Keratinocyte (primary cell): ENCODE measurements around the gene RBFOX1.

Experiments
- CTCF ChIP-seq, 3 experiments: IDR thresholded peaks in 1 of 3; conservative IDR thresholded peaks in 1 of 3; optimal IDR thresholded peaks in 1 of 3; 2 replicates in 2 of 3; 3 replicates in 1 of 3; pipeline versions ENCODE3 to v1.5.1; 2011; ENCODE audit warnings: low read length in 3 of 3, mild to moderate bottlenecking in 3 of 3, moderate library complexity in 2 of 3, control low read depth in 1 of 3, inconsistent platforms in 1 of 3; ENCODE audit not compliant: insufficient read depth in 2 of 3; ENCODE audit errors: extremely low read depth in 1 of 3
- EZH2 ChIP-seq: IDR thresholded peaks from one replicate; pipeline ENCODE4 v1.6.1; 2012; ENCODE audit warnings: inconsistent platforms, mild to moderate bottlenecking, low read length, moderate library complexity

GRCh38 chr16:7284780-7285179 lies 47.9 kb upstream of the RBFOX1 start:
- TF ChIP-seq CTCF (optimal IDR thresholded peaks at IDR 0.05 in 1 of 3, IDR thresholded peaks at IDR 0.05 in 1 of 3, conservative IDR thresholded peaks at IDR 0.05 in 1 of 3; ENCODE audit: extremely low read depth in 1 of 3, insufficient read depth in 2 of 3, low read length in 3 of 3) (no peak), EZH2 (no peak)
